HG02759 (cell line): ENCODE results near the gene MAPRE3.
A peak's percentile ranks its signal among the peaks of the same experiment; 100 is the strongest.

Experiments
- ATAC-seq: cut with Tn5 transposase; IDR thresholded peaks from one replicate; pipeline ENCODE4 v1.9.1; 2021; ENCODE audit warnings: mild to moderate bottlenecking, moderate library complexity; ENCODE audit not compliant: unreplicated experiment

The MAPRE3 gene

DNA sequence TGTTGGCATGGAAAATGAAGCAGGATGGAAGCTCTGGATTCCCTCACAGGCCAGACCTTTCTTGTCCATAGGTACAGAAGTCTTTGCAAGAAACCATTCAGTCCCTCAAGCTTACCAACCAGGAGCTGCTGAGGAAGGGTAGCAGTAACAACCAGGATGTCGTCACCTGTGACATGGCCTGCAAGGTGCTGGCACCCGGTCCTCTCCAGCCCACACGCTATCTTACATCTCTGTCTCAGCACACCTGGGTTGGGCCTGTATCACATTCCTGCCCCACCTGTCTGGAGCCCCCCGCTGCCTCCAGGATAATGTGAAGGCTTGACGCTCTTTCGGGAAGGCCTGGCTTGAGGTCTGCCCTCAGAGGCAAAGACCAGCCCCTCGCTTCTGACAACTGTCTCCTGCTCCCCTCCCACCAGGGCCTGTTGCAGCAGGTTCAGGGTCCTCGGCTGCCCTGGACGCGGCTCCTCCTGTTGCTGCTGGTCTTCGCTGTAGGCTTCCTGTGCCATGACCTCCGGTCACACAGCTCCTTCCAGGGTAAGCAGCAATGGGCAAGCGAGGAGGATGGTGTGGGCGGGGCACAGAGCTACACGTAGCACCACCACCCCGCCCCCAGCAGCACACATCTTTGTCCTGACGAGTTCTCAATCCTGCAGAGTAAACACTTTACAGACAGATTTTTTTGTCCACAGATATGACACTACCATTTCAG, 68.3 kb downstream of the MAPRE3 start:
- ATAC-seq = no peak

DNA sequence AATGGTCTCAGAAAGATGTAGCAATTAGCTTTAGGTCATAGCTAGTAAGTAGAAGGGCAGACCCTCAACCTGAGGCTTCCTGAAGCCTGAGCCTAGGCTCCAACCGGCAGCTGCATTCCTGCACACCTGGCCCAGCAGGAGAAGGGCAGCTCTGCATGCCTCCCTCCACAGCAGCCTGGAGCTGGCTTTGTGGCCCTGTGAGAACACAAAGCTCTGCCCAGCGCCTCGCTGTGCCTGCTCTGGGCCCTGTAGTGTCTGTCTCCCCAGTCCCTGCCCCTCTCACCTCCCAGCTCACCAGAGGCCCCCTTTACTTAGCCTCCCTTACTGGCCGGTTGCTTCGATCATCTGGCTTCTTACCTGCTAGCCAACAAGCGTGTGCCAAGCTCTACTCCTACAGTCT, 69.0 kb downstream of the MAPRE3 start:
- ATAC-seq = no peak

DNA sequence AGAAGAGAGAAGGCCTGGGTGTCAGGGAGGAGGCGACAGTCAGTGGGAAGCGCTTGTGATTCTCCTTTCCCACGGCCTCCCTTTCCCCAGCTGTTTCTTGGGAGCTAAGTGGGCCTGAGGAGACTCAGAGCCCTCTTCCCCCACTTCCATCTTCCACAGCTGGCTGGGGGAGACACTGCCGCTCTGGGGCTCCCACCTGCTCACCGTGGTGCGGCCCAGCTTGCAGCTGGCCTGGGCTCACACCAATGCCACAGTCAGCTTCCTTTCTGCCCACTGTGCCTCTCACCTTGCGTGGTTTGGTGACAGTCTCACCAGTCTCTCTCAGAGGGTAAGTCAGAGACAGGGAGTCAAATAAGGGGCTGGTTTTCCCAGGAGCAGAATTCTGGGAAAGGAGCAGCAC, 69.4 kb downstream of the MAPRE3 start:
- no peak for ATAC-seq

DNA sequence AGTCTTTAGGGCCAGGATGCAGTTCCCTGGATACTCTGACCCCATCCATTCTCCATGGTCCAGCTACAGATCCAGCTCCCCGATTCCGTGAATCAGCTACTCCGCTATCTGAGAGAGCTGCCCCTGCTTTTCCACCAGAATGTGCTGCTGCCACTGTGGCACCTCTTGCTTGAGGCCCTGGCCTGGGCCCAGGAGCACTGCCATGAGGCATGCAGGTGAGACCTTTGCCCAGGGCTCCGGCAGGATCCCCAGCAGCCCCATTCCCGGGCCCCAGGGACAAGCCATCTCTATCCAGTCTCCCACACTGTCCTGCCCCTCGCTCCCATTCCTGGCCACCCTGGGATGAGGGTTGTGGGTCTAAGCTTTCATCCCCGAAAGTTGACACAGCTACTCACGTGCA, 69.8 kb downstream of the MAPRE3 start:
- ATAC-seq = no peak

DNA sequence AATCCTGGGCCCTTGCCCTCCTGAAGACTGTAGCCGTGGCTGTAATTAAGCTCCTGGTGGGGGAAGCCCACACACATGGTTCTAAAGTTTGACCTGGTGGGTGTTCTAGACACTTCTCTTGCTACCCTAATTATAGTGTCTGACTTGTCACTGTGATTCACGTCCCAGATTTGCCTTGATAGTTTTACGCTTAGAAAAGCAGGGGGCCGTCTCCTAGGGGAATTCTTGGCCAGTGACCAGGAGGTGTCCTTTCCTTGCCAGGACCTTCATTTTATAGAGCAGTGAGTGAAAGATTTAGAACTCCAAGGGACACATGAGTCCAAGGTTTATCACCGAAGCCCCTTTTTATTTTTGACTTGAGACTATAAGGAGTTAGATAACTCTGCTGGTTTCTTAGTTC, 71.3 kb downstream of the MAPRE3 start:
- no peak for ATAC-seq

DNA sequence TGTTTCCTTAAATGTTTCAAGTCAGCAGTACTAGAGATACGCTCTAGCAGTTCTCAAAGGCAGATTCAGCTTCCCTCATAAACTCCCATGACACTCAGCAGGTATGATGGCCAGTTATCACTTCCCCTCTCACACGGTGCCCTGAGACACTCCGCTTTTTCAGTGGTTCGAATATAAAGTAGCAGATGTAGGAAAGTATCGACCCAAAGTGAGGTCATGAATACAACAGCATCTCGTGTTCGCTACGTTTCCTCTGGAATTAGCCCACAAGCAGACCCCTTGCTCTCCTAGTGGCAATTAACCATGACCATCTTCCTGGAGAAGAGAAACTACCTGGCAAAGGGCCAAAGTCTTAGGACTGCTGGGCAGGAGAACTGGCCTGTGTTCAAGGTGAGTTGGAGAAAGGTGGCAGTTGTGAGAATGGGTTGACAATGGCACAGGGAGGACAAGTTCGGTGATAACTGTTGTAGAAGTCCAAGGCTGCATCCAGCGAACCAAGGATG, 71.8 kb downstream of the MAPRE3 start:
- no peak for ATAC-seq

DNA sequence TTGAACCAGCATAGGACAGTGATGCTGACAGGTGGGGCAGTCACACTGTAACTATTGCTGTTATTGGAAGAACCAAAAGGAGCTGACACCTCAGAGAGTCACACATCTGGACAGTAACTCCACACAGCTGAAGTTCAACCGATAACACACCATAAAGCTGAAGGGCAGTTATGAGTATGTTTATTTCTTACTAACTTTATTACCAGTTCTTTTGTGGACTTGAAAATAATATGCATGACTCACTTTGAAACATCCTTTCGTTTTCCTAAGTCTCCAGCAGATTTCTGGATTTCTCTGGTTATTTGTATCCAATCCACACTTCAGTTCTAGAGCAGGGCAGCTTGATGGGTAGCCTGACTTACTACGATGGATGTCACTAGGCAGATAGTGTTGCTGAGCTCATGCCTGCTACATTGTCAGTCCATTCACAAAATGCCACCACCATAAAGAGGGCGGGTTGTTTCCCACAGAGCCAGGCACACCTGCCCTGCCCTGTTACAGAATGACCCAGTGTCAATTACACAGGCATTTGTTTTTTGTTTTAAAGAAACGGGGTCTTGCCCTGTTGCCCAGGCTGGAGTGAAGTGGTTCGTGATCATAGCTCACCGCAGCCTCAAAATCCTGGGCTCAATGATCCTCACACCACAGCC, 72.7 kb downstream of the MAPRE3 start:
- no peak for ATAC-seq

DNA sequence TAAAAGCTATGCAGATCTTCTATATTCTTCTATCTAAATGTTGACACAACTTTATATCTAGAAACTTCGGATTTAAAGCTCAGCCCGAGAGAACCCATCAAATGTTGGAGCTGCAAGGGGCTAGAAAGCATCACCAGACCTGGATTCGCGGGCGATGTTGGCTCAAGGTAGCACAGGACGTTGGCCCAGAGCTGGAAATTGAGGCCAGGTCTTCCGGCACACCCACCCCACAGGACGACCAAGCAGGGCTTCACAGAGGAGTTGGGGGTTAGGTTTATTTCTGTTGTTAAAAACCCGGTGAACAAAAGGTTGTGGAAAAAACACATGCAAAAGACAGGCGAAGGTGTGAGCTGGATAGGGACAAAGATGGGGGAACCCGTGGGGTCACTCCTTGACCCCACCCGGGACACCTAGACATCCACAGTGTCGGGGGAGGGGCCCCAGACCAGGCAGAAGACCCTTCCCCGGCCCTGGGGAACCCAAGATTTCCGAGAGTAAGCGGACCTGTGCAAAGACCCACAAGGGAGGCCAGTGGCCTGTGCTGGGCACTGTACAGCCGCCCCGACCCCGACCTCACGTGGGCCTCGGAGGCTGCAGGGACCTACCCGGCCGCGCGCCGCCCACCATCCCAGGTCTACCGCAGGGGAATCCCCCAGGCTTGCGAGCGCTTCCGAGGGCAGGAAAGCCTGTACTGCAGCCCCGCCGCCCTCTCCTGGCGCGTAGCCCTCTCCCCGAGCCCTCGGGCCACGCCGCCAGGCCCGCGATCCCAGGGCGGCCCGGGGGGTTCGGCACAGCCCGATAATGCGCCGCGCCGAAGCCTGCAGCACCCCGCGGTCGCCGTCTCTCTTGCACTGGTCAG, 79.2 kb downstream of the MAPRE3 start:
- peak; percentile 27 for ATAC-seq

DNA sequence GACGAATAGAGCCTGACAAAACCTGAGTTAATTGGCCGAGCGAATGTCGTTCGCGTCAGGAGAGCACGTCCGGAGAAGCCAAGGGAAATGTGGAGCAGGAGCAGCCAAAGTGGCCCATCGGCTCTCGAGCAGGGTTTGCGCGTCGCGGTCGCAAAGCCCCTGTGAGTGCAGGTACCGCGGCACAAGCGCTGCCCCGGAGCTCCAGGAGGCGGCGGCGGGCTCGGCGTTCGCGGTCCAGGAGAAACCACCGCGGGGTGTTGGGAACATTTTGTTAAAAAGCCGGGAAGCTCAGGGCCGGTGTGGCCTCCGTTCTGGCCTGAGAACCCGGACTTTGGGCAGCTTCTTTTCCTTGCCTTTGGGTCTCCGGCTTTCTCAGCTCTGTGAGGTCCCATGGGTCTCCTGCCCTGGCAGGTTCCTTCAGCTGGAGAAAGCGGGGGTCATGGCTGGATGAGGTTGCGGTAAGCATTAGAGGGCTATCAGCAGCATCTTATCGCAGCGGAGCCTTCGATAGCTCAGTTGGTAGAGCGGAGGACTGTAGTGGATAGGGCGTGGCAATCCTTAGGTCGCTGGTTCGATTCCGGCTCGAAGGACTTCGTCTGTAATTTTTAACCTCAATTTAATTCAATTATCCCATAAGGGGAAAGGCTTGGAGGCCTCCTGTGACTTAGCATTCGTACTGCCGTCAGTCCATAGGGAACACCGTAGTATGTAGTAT, 80.0 kb downstream of the MAPRE3 start:
- ATAC-seq = peak; percentile 55

DNA sequence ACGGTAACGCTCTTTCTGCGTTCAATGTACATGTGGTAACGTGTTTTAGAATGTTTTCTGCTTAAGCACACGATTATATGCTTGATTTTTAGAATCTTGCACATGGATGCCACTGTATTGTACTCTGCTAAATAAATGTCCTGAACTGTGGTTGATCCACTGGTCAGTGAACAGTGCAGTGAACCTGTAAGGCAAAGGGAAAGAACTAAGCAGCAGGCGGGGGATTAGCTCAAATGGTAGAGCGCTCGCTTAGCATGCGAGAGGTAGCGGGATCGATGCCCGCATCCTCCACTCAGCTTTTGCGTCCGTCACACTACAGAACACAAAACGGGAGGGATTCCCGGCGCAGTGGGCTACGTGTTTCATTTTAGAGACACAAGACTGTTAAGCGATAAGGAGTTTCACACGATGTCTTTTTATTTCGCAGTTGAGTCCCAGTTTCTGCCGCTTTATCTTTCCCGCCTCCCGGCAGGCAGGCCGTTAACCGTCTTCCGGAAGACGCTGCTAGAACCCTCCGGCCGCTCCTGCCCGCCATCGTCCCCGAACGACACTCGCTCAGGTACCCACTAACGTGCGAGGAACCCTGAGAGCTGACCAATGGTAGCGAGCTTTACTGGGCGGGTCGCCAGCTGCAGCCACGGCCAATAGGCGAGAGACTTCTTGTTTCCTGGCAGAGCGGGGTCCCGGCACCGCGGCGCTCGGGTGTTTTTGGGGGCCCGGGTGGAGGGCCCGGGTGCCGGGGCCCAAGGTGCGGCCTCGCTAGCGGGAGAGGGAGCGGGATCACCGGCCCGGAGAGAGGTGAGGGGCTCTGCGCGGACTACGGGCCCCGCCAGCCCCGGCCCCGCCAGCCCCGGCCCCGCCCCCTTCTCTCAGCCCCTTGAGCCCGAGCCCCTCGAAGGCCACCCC, 80.8 kb downstream of the MAPRE3 start, which contains the start of gene AGBL5:
Gene AGBL5 (plus strand): TSS at position 673 of the 906 bp plus-strand sequence. CDS start 1,291 bp downstream, outside the sequence.
- ATAC-seq = peak; percentile 72

DNA sequence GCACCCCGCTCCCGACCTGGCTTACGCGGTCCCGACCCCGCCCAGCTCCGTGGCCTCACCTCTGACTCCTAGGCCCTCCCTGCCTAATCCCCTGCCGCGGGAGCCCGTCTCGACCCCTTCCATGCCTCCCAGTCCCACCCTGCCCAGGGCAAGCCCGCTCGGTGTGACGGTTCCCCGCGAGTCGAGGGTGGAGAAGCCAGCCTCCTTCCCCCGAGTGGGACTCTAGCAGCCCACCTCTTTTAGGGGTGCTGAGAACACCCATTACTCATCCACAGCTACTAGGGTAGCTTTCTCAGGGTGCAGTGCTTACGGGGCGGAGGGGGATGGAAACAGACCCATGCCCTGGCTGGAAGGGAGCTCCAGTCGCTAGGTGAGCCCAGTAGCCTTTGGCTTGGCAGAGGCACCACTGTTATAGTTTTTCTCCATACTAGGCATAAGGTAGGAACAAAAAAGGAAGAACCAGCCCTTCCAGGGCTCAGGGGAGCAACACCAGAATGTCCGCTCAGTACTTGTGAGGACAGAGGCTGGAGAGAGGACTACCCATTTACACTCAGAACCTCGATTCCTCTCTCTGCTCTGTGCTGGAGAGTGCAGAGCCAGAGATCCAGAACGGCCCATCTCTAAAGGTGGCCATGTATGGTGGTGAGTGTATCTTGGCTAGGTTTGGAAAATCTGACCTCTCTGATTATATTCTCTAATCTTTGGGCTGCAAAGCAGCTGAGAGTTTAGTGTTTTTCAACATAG, 81.6 kb downstream of the MAPRE3 start:
- no peak for ATAC-seq

DNA sequence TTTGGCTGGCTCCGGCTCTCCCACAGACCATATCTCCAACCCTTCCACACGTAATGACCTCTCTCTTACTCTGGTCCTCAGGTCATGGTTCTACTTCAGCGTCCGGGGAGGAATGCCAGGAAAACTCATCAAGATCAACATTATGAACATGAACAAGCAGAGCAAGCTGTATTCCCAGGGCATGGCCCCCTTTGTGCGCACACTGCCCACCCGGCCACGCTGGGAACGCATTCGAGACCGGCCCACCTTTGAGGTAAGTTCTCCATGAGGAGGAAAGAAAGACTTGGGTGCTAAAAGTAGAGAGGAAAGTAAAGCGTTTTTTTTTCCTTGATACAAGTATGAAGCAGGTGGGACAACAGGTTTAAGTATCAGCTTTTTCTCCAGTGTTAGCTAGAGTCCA, 82.9 kb downstream of the MAPRE3 start:
- no peak for ATAC-seq

DNA sequence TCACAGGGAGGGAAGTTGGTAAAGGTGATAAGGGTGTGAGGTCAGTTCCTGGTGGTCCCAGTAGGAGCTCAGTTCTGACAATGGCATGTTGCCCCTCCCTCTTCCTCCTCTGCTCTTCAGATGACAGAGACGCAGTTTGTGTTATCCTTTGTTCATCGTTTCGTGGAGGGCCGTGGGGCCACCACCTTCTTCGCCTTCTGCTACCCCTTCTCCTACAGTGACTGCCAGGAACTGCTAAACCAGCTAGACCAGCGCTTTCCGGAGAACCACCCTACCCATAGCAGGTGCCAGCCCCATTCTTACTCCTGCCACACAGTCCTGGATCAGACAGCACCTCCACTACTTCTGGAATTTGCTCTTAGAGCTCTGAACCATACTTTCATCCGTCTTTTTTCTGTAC, 83.3 kb downstream of the MAPRE3 start:
- ATAC-seq = no peak

DNA sequence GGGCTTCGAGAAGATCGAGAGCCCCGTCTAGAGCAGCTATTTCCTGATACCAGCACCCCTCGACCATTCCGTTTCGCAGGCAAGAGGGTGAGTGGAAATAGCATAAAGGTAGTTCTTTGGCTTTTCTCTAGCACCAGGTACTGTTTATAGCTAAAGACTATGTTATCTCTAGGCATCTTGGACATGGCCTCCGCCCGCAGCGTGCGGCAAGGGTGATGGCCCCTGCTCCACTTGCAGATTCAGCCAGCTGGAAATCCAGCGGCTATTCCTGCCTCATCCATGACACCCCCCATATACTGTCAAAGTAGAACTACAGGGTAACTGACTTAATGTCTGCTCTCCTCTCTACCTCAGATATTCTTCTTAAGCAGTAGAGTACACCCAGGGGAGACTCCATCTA, 84.3 kb downstream of the MAPRE3 start:
- ATAC-seq = no peak

DNA sequence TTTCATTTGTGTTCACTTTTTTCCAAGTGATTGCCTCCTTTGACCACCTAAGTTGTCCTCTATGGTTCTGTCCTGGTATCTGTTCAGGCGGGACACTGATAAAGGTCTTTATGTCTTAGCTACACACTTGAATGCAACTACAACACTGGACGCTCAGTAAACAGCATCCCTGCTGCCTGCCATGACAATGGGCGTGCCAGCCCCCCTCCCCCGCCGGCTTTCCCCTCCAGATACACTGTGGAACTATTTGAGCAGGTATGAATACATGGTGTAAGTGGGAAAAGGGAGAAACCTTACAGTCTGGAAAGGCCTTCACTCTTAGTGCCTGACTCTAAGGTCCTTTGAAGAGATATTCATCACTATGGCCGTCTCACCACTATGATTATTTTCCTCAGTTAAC, 86.7 kb downstream of the MAPRE3 start:
- no peak for ATAC-seq

DNA sequence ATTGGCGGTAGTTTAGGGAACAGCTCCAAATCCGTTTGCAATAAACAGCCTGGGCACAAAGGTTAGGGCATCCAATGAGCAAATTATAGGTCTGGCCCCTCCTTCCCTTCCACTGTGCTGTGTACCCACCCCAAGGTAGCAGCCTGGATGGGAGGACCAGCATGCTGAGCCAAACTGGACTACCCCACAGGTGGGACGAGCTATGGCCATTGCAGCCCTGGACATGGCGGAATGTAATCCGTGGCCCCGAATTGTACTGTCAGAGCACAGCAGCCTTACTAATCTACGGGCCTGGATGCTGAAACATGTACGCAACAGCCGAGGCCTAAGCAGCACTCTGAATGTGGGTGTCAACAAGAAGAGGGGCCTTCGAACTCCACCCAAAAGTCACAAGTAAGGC, 87.8 kb downstream of the MAPRE3 start:
- ATAC-seq = no peak

DNA sequence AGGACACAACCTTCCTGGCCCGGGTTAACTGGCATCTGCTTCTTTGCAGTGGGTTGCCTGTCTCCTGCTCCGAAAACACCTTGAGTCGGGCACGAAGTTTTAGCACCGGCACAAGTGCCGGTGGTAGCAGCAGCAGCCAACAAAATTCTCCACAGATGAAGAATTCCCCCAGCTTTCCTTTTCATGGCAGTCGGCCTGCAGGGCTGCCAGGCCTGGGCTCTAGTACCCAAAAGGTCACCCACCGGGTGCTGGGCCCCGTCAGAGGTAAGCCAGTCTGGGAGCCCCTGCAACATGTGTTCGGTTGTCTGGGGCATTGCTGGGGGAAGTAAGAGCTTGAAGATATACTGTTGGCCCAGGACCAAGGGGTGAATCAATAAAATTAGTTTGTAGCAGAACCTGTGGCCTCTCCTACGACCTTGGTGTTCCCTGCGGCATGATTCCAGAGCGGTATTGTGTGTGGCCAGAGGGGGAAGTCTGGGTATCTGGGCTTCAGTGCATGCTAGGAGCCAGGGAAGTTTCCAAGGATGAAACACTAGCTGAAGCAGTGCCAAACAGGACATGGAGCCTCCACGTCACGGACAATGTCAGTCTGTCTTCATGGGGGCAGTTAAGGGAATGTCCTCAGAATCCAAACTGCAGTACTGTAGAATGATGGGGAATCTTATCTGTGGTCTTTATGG, 88.8 kb downstream of the MAPRE3 start:
- no peak for ATAC-seq

DNA sequence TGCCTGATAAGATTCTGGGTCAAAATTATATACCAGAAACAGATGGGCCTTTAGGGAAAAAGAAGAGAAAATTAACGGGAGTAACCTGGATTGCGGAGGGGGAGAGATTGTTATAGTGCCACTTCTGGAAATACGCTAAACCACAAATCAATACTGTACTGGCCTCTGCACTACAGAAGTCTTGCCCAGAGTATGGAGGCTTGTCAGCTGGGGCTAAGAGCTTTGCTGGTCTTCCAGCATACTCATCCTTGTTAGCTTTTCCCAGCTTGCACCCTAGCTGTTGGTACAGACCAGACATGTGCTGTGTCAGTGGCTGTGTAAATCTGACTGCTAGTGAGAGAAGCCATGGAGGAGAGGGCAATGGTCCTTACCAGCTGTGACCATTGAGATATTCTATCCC, 89.9 kb downstream of the MAPRE3 start:
- ATAC-seq = no peak

DNA sequence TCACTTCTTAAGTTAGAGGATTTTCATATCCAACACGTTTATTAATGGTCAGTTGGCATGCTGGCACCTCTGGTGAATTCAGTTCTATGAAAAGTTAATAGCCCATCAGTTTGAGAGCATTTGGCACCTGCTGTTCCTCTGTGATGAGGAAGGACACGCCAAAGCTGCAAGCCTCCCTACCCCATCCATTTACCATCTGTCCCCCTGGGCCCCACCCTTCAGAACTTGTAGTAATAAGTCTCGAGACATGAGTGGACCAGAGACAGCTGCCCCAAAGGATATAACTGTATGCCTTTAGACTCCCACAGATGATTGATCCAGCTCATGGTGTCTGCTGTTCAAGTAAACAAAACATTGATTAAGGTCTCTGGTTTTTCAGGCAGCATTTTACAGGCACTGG, 94.7 kb downstream of the MAPRE3 start:
- no peak for ATAC-seq
